ENCODE measurements around the gene BRD1. TPM values are rescaled to one million over a fixed set of nuclear protein-coding genes. Genes with fewer than 3 reads are reported as not detected.

BRD1 gene
- polyA plus RNA-seq, 1 donor from 2014 or later: 79.3 TPM

GRCh38 chr22:49751966-49752597 lies 75.6 kb downstream of the BRD1 start:
- no peak overlapping the region for H3K9ac ChIP-seq (ENCODE audit: low read length)
- peaks cover 5% of the 10 kb centered on the region for H3K9me3 ChIP-seq (ENCODE audit: low read length)
- H3K4me3 ChIP-seq (ENCODE audit: low read length): no peak overlapping the region
- no peak overlapping the region for H2AFZ ChIP-seq (ENCODE audit: low read depth, low read length)
- TF ChIP-seq TAF1 (IDR thresholded peaks at IDR 0.05; ENCODE audit: low read depth): no peak
- TF ChIP-seq SMC3 (conservative IDR thresholded peaks at IDR 0.05; ENCODE audit: poor library complexity): no peak
- no peak for TF ChIP-seq POLR2AphosphoS5 (IDR thresholded peaks at IDR 0.05)
- no peak for TF ChIP-seq MXI1 (conservative IDR thresholded peaks at IDR 0.05; ENCODE audit: poor library complexity, severe bottlenecking)
- no peak for TF ChIP-seq RAD21 (conservative IDR thresholded peaks at IDR 0.05)
- no peak for TF ChIP-seq EZH2 (IDR thresholded peaks at IDR 0.05; ENCODE audit: borderline replicate concordance, insufficient read depth, low read length, poor library complexity, severe bottlenecking)
- no peak for TF ChIP-seq EP300 (conservative IDR thresholded peaks at IDR 0.05; ENCODE audit: poor library complexity, severe bottlenecking)
- no peak for TF ChIP-seq REST (IDR thresholded peaks at IDR 0.05; ENCODE audit: borderline replicate concordance)
- no peak for TF ChIP-seq CTCF (IDR thresholded peaks at IDR 0.05; ENCODE audit: poor library complexity, severe bottlenecking)
- no peak overlapping the region for H3K27ac ChIP-seq (ENCODE audit: low read length)
- H3K4me2 ChIP-seq (ENCODE audit: low read length): no peak overlapping the region
- no peaks in the 10 kb centered on the region for H3K36me3 ChIP-seq (ENCODE audit: insufficient read depth, low read length)
- H4K20me1 ChIP-seq (ENCODE audit: insufficient read depth): no peaks in the 10 kb centered on the region
- H3K27me3 ChIP-seq (ENCODE audit: insufficient read depth, low read depth, low read length): no peaks in the 10 kb centered on the region
- H3K9me2 ChIP-seq (ENCODE audit: insufficient read depth, low read length): no peaks in the 10 kb centered on the region
- no peaks in the 10 kb centered on the region for H3F3A ChIP-seq (ENCODE audit: insufficient read depth, low read length, poor library complexity, severe bottlenecking)
- no peaks in the 10 kb centered on the region for H3K79me2 ChIP-seq (replicated peaks; ENCODE audit: insufficient read depth, low read length)

GRCh38 chr22:49751318-49751965 lies 76.2 kb downstream of the BRD1 start:
- no peaks in the 10 kb centered on the region for H3K9me2 ChIP-seq (ENCODE audit: insufficient read depth, low read length)
- H3K9me3 ChIP-seq (ENCODE audit: low read length): no peaks in the 10 kb centered on the region
- TF ChIP-seq RAD21 (conservative IDR thresholded peaks at IDR 0.05): no peak
- TF ChIP-seq MXI1 (conservative IDR thresholded peaks at IDR 0.05; ENCODE audit: poor library complexity, severe bottlenecking): no peak
- H3F3A ChIP-seq (ENCODE audit: insufficient read depth, low read length, poor library complexity, severe bottlenecking): no peaks in the 10 kb centered on the region
- no peak overlapping the region for H3K9ac ChIP-seq (ENCODE audit: low read length)
- H4K20me1 ChIP-seq (ENCODE audit: insufficient read depth): no peaks in the 10 kb centered on the region
- H3K4me2 ChIP-seq (ENCODE audit: low read length): no peak overlapping the region
- H3K36me3 ChIP-seq (ENCODE audit: insufficient read depth, low read length): no peaks in the 10 kb centered on the region
- no peak overlapping the region for H3K4me3 ChIP-seq (ENCODE audit: low read length)
- no peak overlapping the region for H2AFZ ChIP-seq (ENCODE audit: low read depth, low read length)
- no peaks in the 10 kb centered on the region for H3K27me3 ChIP-seq (ENCODE audit: insufficient read depth, low read depth, low read length)
- H3K79me2 ChIP-seq (replicated peaks; ENCODE audit: insufficient read depth, low read length): no peaks in the 10 kb centered on the region
- no peak overlapping the region for H3K27ac ChIP-seq (ENCODE audit: low read length)

Data from neural cell (in vitro differentiated cells).